Fibroblast of skin of left biceps (primary cell): ENCODE results near the gene TAS2R8.
"Not testable (repeated sequence)": the region's sequence is repeated elsewhere in the genome, so short reads cannot be mapped to it uniquely, and the experiment has no call there.

Experiments used
- DNase-seq, 2 experiments: peaks; one replicate each; pipeline ENCODE4 v3.0.0-alpha.2; 2013; ENCODE audit warnings: low read depth in 2 of 2

The TAS2R8 gene, protein sequence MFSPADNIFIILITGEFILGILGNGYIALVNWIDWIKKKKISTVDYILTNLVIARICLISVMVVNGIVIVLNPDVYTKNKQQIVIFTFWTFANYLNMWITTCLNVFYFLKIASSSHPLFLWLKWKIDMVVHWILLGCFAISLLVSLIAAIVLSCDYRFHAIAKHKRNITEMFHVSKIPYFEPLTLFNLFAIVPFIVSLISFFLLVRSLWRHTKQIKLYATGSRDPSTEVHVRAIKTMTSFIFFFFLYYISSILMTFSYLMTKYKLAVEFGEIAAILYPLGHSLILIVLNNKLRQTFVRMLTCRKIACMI

DNA sequence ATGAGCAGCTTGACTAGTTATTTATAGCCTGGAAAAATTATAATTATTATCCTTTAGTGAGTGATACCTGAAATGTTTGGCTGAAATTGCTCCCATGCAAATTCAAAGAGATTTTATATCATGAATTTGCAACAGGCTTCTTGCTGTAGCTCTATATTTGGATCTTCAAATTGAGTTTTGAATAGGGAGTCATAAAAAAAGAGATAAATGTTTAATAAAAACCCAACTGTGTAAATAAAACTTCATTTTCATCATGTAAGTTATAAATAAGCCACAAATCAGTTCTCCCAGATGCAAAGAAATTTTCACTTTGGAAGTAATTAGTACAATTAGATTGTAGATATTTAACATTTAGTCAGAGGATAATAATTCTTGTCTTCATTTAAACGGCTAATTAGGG is at the start of gene TAS2R8:
Gene TAS2R8 (minus strand): TSS at position 101 of the 400 bp plus-strand sequence. CDS start 306 bp downstream, outside the sequence.
- DNase-seq = no peak

DNA sequence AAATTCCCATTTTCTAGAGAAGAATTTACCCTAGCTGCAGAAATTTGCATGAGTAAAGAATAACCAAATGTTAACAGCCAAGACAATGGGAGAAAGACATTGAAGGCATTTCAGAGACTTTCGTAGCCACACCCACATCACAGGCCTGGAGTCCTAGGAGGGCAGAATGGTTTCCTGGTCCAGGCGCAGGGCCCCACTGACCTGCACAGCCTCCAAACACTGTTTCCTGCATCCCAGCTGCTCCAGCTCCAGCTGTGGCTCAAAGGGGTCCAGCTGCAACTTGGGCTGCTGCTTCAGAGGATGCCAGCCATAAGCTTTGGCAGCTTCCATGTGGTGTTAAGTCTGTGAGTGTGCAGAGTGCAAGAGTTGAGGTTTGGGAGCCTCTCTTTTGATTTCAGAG is 48.7 kb upstream of the TAS2R8 start:
- DNase-seq = no peak

DNA sequence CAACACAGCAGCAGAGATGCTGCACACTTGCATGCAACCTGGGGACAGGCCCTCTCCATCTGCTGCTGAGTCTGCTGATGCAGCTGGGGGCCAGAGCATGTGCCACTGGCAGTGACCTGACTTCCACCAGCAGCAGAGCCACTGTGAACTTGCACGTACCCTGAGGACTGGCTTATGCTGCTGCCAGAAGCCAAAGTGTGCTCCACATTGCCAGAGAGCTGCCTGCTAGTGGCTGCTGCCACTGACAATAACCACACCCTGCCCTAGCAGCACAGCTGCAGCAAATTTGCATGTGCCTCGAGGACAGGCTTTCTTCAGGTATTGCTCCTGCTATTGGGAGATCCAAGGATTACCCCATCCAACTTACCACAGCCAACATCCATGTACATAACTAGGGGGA is 46.7 kb upstream of the TAS2R8 start:
- no peak for DNase-seq

DNA sequence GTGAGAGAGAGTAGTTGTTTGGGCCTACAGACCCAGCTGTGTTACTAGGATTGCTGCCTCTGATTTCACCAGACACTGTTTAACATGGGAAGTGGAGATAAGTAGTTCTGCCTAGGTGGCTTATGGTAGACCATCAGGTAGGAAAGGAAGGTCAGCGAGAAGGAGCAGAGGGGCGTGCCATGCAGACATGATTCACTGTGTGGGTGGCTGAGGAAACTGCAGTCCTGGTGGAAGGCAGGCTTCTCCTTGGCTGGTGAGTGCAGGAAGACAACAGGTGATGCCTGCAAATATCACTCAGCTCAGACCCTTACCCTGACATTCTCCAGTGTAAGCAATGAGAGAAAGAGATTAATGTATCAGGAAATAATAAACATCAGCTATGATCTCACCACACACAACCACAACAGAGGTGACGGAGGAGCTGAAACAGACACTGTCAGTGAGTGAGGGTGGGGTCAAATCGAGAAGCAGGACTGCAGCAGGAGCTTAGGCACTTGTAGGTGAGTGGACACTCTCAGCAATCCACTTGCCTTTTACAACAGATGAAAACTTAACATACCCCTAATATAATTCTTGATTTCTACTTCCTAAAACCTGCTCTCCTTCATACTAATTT is 44.3 kb upstream of the TAS2R8 start:
- no peak for DNase-seq

DNA sequence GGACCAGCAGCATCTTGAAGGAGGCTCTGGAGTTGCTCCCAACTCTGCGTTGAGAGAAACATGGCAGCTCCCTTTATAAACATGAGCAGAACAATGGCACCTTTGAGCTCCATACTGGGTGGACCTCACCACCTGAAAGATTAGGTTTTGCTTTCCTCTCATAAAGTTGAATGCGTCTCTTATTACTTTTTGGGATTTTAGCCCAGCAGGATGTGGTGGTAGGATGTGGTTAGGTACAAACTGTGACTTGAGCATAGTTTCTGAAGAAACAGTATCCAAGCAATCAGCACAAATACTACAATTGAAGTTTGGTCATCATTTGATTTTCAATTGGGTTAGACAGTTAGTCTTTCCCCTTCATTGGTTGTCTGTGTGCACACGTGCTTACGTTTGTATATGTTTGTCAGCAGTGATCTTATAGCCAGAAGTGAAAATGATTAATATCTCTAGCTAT is 42.4 kb upstream of the TAS2R8 start, which contains the start of gene PRR4:
Gene PRR4 (minus strand): TSS at position 51 of the 454 bp plus-strand sequence. CDS start 38 bp downstream, at position 13.
- no peak for DNase-seq

DNA sequence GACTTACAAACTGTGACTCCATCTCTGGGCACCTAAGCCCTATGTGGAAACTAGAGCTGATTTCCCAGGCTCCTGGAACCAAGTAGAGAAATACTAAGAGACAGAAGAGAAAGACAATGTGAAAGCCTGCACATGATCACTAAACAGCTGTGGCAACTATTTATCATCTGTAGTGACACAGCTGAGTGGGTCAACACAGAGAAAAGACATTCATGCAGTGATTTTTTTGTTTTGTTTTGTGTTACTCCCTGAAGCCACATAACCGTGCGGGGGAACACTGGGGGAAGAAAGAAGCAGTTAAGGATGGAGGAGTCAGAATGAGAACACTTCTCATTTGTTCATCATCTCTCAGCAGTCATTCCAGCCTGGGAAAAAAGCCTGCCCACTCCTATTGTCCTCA is 40.7 kb upstream of the TAS2R8 start:
- DNase-seq = no peak

DNA sequence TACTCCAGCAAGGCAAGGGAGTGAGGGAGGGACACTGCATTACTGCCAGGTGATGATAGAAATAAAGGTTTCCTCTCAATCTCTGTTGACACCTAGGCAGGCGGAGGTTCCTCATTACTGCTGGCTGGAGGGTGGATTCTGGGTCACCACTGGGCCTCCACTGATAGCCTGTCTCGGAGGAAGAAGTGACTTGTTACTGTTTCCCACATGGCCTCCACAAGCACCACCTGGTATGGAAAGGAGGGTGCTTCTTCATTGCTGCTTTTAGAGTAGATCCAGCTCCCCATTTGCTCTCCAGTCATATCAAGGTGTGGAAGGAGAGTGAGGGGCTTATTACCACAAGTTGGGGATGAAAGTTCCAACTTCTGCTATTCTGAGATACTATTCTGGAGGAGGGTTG is 35.8 kb upstream of the TAS2R8 start:
- no peak for DNase-seq

DNA sequence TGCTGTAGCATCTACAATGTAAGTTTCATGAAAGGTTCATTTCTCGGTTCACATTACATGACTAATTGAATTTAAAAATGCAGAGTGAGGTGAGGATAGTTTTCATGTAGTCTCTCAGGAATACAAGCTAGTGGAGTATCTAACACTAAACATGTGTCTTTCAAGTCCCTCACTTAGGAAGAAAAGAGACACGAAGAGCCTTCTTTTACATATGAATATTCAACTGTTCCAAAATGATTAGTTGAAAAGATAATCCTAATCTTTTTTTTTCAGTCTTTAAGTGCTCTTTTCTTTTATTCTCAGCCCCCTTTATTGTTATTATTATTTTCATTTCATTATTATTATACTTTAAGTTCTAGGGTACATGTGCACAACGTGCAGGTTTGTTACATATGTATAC is 31.4 kb upstream of the TAS2R8 start:
- no peak for DNase-seq

DNA sequence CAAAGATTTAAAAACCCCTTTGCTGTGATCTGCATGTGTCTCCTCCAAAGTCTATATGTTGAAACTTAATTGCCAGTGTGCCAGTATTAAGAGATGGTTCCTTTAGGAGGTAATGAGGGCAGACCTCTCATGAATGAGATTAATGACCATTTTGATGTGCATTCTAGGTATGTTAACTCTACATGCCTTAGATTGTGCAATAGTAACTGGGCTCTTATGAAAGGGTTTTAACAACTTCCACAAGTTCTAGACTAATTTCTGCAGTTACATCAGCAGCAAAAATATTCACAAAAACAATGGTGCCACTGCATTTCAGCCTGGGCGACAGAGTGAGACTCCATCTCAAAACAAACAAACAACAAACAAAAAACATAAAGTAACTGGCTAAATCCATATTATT is 22.9 kb upstream of the TAS2R8 start:
- no peak for DNase-seq

DNA sequence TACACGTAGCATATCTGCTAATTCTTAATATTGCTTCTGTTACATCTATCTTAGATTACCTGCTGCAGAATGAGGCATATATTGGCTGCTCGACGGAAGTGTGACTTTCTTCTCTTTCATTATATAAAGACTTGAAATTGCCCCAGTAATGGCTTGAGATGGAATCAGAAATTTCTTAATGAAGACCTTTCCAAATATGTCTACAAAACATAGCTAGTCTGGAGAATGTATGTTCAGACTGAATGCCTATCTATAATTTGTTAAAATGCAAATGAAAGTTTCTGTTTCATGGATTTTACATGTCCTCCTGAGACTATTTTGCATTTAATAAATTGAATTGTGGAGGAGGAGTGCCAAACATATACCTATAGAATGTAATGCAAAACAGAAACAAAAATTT is 19.2 kb upstream of the TAS2R8 start, which contains the start of gene TAS2R10:
Gene TAS2R10 (minus strand): TSS at position 101 of the 400 bp plus-strand sequence. CDS start 89 bp downstream, at position 12.
- DNase-seq = no peak

DNA sequence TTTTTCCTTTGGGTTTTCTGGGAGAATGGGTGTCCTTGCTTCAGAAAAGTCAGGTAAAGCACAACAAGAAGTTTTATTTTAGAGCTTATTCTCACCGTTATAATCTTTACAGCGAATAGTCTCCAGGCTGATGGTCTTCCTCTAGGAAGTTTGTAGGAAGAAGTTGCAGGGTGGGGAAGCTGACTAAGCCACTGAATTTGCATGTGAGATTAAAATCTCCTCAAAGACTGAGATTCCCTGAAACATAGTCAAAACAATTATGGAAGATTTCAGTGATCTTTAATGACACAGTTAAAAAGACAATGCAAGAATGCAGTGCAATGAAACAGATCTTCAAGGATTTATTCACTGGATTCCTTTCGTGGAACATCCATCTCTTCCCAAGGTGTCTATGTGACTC is 17.9 kb upstream of the TAS2R8 start:
- no peak for DNase-seq

DNA sequence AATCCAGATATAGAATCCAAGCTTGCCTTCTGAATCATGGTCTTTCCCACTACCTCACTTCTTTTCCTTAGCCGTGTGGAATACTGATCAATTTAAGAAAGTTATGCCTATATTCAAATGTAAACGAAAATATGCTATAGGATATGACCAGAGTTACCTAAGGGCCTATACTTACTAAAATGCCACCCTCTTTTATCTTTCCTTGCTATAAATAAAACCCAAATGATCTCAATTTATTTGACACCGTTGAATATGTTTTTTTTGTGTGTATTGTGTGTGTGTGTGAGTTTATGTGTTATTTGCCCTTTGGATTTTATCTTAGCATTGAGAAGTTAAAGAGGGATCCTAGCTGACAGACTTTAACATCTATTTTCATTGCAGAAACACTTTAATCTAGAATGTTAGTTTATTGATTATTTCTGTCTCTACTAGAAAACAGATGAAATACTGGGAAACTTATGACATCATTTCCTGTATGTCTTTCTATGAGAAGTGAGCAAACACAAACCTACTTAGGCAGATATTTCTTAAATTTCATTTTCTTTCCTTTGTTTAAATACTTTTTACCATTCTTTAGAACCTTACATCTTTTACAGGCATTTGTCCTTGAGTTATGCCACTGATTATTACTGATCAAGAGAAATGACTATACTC is 4.9 kb upstream of the TAS2R8 start:
- no peak for DNase-seq

DNA sequence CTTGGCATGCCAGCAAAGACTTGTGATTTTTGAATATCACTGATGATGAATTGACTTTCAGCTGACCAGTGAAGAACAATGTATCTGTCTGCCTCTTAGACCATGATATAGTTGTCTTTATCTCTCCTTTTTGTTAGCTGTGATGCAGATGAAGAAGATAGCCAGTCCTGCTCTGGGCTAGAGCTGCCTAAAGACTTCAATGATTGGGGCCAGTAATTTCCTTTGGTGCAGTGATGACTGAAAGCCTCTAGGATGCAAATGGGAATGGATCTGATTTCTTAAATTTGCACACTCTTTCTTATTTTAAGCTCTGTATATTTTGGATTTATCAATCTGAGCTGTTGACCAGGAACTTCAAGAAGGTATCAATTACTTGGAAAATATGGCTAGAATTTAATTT is 3.0 kb upstream of the TAS2R8 start, which contains the start of gene TAS2R9:
Gene TAS2R9 (minus strand): TSS at position 101 of the 400 bp plus-strand sequence. CDS start 93 bp downstream, at position 8.
- no peak for DNase-seq

DNA sequence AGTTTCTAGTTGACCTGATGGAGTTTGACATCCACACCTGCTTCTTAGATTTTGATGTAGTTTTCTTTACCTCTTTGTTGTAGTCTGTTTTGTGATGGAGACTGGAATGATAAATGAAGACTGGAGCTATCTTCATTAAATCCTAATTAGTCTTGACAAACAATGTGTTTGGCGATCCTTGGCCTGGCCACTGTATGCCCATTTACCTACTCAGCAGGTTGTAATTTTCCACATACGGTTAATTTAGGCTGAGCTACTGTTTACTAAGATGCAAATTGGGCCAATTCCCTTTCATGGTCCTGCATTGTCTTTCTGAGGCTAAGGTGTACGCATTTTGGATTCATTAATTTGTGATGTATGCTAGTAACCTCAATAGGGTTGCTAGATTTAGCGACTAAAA is 4.5 kb downstream of the TAS2R8 start, which contains the start of gene TAS2R7:
Gene TAS2R7 (minus strand): TSS at position 41 of the 400 bp plus-strand sequence. CDS start 57 bp downstream, outside the sequence.
- DNase-seq = no peak

DNA sequence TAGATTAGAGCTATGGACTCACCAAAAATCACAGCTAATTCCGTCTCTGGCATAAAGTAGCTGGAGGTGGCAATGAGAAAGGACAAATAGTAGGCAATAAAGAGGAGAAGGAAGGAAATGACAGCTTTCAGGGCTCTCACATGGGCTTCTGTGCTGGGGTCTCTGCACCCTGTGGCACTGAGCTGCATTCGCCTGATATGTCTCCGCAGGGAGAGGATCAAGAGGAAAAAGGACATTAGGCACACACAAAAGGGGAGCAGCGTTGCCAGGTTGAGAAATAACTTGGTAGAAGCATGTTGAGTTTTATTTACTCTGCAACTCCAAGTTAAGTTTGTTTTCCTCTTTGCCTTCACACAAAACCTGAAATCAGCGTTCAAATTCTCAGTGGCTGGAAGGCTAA is 5.3 kb downstream of the TAS2R8 start:
- no peak for DNase-seq

DNA sequence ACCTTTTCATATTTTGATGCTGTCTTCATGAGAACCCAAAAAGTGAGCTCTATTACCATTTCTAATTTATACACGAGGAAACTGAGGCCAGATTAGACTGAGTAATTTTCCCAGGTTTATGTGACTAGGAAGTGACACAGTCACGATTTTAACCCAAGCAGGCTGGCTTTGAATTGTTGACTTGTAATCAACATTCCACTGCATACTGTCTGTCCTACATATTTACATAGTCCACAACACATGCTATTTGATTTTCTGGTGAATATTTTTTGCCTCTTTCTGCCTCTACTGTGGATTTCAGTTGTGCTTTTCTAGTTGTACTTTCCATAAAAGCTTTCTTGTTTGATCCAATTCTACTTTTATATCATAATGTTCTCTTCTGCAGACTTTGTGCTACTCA is 12.9 kb downstream of the TAS2R8 start:
- no peak for DNase-seq

DNA sequence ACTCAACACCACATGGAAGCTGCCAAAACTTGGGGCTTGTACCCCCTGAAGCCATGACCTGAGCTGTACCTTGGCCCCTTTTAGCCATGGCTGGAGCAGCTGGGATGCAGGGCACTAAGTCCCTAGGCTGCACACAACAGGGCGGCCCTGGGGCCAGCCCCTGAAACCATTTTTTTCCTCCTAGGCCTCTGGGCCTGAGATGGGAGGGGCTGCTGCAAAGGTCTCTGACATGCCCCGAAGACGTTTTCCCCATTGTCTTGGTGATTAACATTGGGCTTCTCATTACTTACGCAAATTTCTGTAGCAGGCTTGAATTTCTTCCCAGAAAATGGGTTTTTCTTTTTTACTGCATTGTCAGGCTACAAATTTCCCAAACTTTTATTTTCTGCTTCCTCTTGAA is 15.3 kb downstream of the TAS2R8 start:
- not testable (repeated sequence) for DNase-seq

DNA sequence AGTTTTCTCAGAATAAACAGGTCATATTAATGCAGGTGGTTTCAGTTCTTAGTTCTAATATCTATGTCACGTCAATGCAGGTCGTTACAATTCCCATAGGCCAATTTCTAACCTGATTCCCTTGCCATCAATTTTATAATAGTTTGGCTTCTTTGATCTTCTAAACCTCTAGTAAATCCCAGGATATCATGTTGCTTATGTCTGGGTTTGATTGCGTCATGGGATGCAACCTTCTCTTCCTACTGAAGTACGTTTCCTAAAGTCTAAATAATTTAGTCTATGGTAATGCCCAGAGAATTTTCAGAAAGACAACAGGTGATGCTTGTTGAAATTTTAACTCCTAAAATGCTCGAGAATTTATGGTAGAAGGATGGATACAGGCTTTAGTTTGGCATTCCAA is 23.8 kb downstream of the TAS2R8 start:
- DNase-seq = no peak

DNA sequence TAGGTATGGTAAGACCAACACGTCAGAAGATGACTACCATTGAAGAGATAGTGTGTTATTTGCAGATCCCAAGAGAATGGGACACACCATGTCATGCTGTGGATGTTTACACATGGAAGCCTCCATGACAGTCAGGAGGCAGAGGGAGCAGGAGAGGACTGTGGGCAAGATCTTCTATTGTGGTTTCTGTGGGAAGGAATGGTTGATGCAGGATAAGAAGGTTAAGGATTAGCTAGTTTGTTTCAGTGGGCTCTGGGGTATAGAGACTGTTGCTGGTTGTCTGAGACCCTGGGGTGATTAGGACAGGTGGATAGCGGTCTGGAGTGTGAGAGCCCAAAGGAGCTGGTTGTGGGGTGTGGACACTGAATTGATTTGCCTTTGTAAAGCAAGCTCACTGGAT is 28.0 kb downstream of the TAS2R8 start:
- DNase-seq = no peak

DNA sequence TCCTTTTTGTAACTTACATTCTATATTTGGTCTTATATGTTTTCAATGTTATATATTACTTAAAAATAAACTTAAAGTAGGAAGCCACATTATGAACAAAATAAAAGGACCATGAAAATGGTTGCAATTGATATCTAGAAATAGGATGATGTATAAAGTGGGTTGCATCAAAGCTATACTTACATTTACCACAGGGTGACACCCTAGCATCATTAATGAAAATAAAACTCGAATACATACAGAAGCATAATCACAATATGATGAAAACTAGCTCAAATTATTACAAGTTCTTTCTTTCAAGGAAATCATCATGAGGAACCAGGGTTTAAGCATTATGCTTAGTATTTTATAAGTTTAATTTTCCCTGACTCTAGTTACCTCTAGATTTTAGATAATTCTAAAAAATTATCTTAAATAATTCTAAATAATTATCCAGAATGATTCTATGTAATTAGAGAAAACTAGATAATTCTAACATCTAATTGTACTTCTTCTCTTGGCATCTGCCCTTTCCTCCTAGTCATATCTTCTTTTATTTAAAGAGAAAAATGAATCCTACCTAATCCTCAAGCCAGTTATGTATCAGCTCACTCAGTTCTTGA is 35.9 kb downstream of the TAS2R8 start:
- DNase-seq = peak in 1 of 2 experiments; percentile 14

DNA sequence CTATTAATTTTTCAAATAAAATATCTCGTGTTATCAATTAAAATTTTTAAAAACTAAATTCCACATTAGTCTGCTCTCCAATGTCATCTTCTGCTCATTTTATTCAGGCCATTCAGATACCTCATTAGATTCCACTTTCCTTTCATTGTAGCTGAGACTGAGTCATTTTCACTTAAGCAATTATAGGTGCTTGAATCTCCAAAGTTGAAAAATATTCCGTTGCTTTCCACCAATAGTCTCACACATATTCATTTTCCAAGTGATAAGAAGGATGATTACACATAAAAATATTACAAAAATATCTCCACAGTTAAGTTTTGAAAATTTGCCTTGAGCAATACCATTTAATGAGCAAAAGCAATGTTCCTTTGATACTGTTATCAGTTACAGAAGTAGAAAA is 47.4 kb downstream of the TAS2R8 start:
- DNase-seq = no peak

DNA sequence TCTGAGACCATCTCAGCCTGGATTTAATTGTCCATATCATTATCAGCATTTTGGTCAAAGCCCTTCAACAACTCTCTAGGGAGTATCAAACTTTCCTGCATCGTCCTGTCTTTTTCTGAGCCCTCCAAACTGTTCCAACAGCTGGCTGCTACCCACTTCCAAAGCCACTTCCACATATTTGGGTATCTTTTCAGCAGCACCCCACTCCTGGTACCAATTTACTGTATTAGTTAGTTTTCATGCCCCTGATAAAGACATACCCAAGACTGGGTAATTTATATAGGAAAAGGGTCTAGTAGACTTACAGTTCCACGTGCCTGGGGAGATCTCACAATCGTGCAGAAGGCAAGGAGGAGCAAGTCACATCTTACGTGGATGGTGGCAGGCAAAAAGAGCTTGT is 50.9 kb downstream of the TAS2R8 start:
- DNase-seq = no peak
